Left lung (tissue), 10 donors: ENCODE measurements around the gene SH2D7. TPM values are rescaled to one million over a fixed set of nuclear protein-coding genes. Genes with fewer than 3 reads are reported as not detected.

Experiments used
- ATAC-seq: fragments of 200-7000 bp; cut with Tn5 transposase; one replicate; pipeline ENCODE4 v1.9.1; 2020; ENCODE audit warnings: moderate library complexity
- DNase-seq, 4 donors: peaks; one replicate each; pipeline ENCODE4 v3.0.0-alpha.2; 2013 to 2020
- H3K27ac ChIP-seq, 2 donors: fragments of 200-600 bp; sonication (generic) in 1 of 2; one replicate each; pipeline versions ENCODE4 v1.5.0 to v1.8.0; 2020 to 2021
- H3K27me3 ChIP-seq, 2 donors: fragments of 200-600 bp; sonication (generic) in 1 of 2; one replicate each; pipeline versions ENCODE4 v1.5.0 to v1.8.0; 2020 to 2021
- H3K36me3 ChIP-seq, 2 donors: fragments of 200-600 bp; sonication (generic) in 1 of 2; one replicate each; pipeline versions ENCODE4 v1.5.0 to v1.8.0; 2020 to 2021
- H3K4me1 ChIP-seq, 2 donors: fragments of 200-600 bp; one replicate each; pipeline ENCODE4 v1.8.0; 2021
- H3K4me3 ChIP-seq, 2 donors: fragments of 200-600 bp; sonication (generic) in 1 of 2; one replicate each; pipeline versions ENCODE4 v1.5.0 to v1.8.0; 2020 to 2021; ENCODE audit warnings: mild to moderate bottlenecking in 1 of 2
- H3K9me3 ChIP-seq, 2 donors: fragments of 200-600 bp; sonication (generic) in 1 of 2; one replicate each; pipeline versions ENCODE4 v1.5.0 to v1.8.0; 2020 to 2021
- CTCF ChIP-seq, 2 donors: fragments of 200-600 bp; sonication (generic) in 1 of 2; IDR thresholded peaks; one replicate each; pipeline versions ENCODE4 v1.5.0 to v1.8.0; 2021; ENCODE audit warnings: antibody characterized with exemption in 2 of 2
- intact Hi-C, 2 donors: fragments of 100-400 bp; cut with DNase I; formaldehyde crosslinking; loops; one replicate each; pipeline versions ENCODE4 v1.11.2 to v1.14.2; 2022
- polyA plus RNA-seq, 6 donors: library from polyadenylated mRNA; unstranded; fragments of 120-200 nt; gene quantifications; one replicate each; pipeline ENCODE4 v1.2.1, GENCODE V29; 2013; ENCODE audit not compliant: insufficient read length in 6 of 6
- total RNA-seq, 2 donors: library from RNA; stranded (reverse); fragmentation: NEBNext Ultra II Directional; extraction: Animal tissue kit (Norgen Biotek cat#: 25700); gene quantifications; one replicate each; pipeline ENCODE4 v1.2.1, GENCODE V29; 2021
- donor health status: DM: no; HTN: yes; CAD: no.
- donor health status: DM: no; HTN: no; CAD: no.

The SH2D7 gene
- total and polyA plus RNA-seq, 8 donors = 0.27 to 0.69 (median 0.55) TPM; not detected in 2

- Histone ChIP-seq H3K4me3 (no peak overlapping the region), H3K36me3 (no peaks in the 10 kb centered on the region), H3K27me3 (peaks cover 0 to 9% of the 10 kb centered on the region in 2 donors), H3K4me1 (peaks cover 7 to 22% of the 10 kb centered on the region in 2 donors), H3K27ac (no peak overlapping the region), H3K9me3 (no peaks in the 10 kb centered on the region)
- intact Hi-C loops = no loop called here
- DNase-seq (no peak), ATAC-seq (no peak)
- TF ChIP-seq CTCF (IDR thresholded peaks at IDR 0.05) = no peak
These were observed 37.5 kb downstream of the SH2D7 start for GRCh38 chr15:78129751-78130287.

GRCh38 chr15:78130466-78131294 is 38.3 kb downstream of the SH2D7 start:
- ATAC-seq = no peak
- H3K9me3 ChIP-seq = no peaks in the 10 kb centered on the region
- no peak for TF ChIP-seq CTCF (IDR thresholded peaks at IDR 0.05)

GRCh38 chr15:78131295-78132061 is 39.1 kb downstream of the SH2D7 start, which contains the start of gene CIB2:
Gene CIB2, minus strand, starts transcription at chr15:78131445. Its CDS starts 230 bp downstream, at chr15:78131215.
- ATAC-seq = peak; percentile 97
- intact Hi-C loops = no loop called here

More at GRCh38 chr15:78130466-78131294, 38.3 kb downstream of the SH2D7 start:
- Histone ChIP-seq H3K4me1 (peaks cover 7 to 22% of the 10 kb centered on the region in 2 donors), H3K27me3 (peaks cover 0 to 9% of the 10 kb centered on the region in 2 donors), H3K27ac (peak overlapping the region in 1 of 2 donors; percentile 77), H3K4me3 (peak overlapping the region; percentile 53 to 67), H3K36me3 (no peaks in the 10 kb centered on the region)
- DNase-seq = no peak
- intact Hi-C loops = no loop called here

GRCh38 chr15:78133801-78134200 is 41.4 kb downstream of the SH2D7 start:
- TF ChIP-seq CTCF (IDR thresholded peaks at IDR 0.05) = no peak
- peaks cover 7 to 22% of the 10 kb centered on the region in 2 donors for H3K4me1 ChIP-seq
- H3K27ac ChIP-seq = no peak overlapping the region
- no peaks in the 10 kb centered on the region for H3K9me3 ChIP-seq
- ATAC-seq (no peak), DNase-seq (no peak)
- H3K27me3 ChIP-seq = peaks cover 0 to 9% of the 10 kb centered on the region in 2 donors
- intact Hi-C loops = no loop called here
- H3K4me3 ChIP-seq = no peak overlapping the region
- H3K36me3 ChIP-seq = no peaks in the 10 kb centered on the region

More at GRCh38 chr15:78131295-78132061, 39.1 kb downstream of the SH2D7 start, which contains the start of gene CIB2:
- no peaks in the 10 kb centered on the region for H3K9me3 ChIP-seq
- TF ChIP-seq CTCF (IDR thresholded peaks at IDR 0.05) = peak; percentile 71 to 84
- H3K27me3 ChIP-seq = peaks cover 0 to 9% of the 10 kb centered on the region in 2 donors
- H3K4me1 ChIP-seq = peaks cover 7 to 22% of the 10 kb centered on the region in 2 donors
- peak; percentile 58 to 95 (median 85) for DNase-seq
- H3K27ac ChIP-seq = peak within 1 kb of the TSS; percentile 51 to 77
- H3K4me3 ChIP-seq = peak within 1 kb of the TSS; percentile 53 to 67
- no peaks in the 10 kb centered on the region for H3K36me3 ChIP-seq
